Hypothalamus (tissue), 51 donors: ENCODE results near the gene RTN4IP1.

ENCODE experiments used
- DNase-seq, 51 donors: peaks; one replicate each; lab custom pipeline; 2025; lab: John Stamatoyannopoulos, UW

RTN4IP1 gene

GRCh38 chr6:106629103-106629858, at the start of gene RTN4IP1, which contains the start of gene QRSL1:
RTN4IP1 (minus strand) TSS chr6:106629498; CDS start chr6:106629021, 477 bp downstream.
QRSL1 (plus strand) TSS chr6:106629578; CDS start chr6:106629682, 104 bp downstream.
- DNase-seq: peak; percentile 38 to 94 (median 76)

- DNase-seq: no peak
Measured at GRCh38 chr6:106677282-106677681, 48.0 kb upstream of the RTN4IP1 start.

GRCh38 chr6:106674541-106675229, 45.4 kb upstream of the RTN4IP1 start:
- no peak for DNase-seq

GRCh38 chr6:106671651-106672050, 42.4 kb upstream of the RTN4IP1 start:
- no peak for DNase-seq

GRCh38 chr6:106670236-106670635, 40.9 kb upstream of the RTN4IP1 start:
- DNase-seq: no peak

- no peak for DNase-seq
Measured at GRCh38 chr6:106667022-106667402, 37.7 kb upstream of the RTN4IP1 start.

GRCh38 chr6:106666282-106667021, 37.2 kb upstream of the RTN4IP1 start:
- DNase-seq: peak in 1 of 51 donors; percentile 3

- no peak for DNase-seq
Measured at GRCh38 chr6:106662458-106662857, 33.2 kb upstream of the RTN4IP1 start.

GRCh38 chr6:106659859-106660258, 30.6 kb upstream of the RTN4IP1 start:
- DNase-seq: no peak

- DNase-seq: no peak
Measured at GRCh38 chr6:106658469-106658868, 29.2 kb upstream of the RTN4IP1 start.

- DNase-seq: no peak
Measured at GRCh38 chr6:106648651-106649308, 19.5 kb upstream of the RTN4IP1 start.

- DNase-seq: no peak
Measured at GRCh38 chr6:106643061-106643460, 13.8 kb upstream of the RTN4IP1 start.

- peak in 2 of 51 donors; percentile 1 to 10 for DNase-seq
Measured at GRCh38 chr6:106642476-106642875, 13.2 kb upstream of the RTN4IP1 start.

GRCh38 chr6:106639812-106640211, 10.5 kb upstream of the RTN4IP1 start:
- no peak for DNase-seq

- no peak for DNase-seq
Measured at GRCh38 chr6:106637717-106638341, 8.5 kb upstream of the RTN4IP1 start.

GRCh38 chr6:106637051-106637716, 7.9 kb upstream of the RTN4IP1 start:
- peak in 1 of 51 donors; percentile 7 for DNase-seq

GRCh38 chr6:106634565-106634964, 5.3 kb upstream of the RTN4IP1 start:
- DNase-seq: no peak

- no peak for DNase-seq
Measured at GRCh38 chr6:106631346-106631745, 2.0 kb upstream of the RTN4IP1 start.

GRCh38 chr6:106630366-106630765, 1.1 kb upstream of the RTN4IP1 start:
- no peak for DNase-seq

GRCh38 chr6:106629859-106630163, 513 bp upstream of the RTN4IP1 start:
- DNase-seq: no peak
